Measurements from ENCODE around the gene CCDC30. TPM values are rescaled to one million over a fixed set of nuclear protein-coding genes. Genes with fewer than 3 reads are reported as not detected.
"Not testable (repeated sequence)": the region's sequence is repeated elsewhere in the genome, so short reads cannot be mapped to it uniquely, and the experiment has no call there.

The CCDC30 gene
- total RNA-seq, 4 donors from 2014 or later: 1.1 to 2.7 (median 2.5) TPM

- Histone ChIP-seq H3K27me3 (no peaks in the 10 kb centered on the region), H3K9me3 (no peaks in the 10 kb centered on the region), H3K36me3 (no peaks in the 10 kb centered on the region), H3K4me1 (peaks cover 0 to 9% (median 0%) of the 10 kb centered on the region in 3 donors), H3K4me3 (no peak overlapping the region), H3K27ac (no peak overlapping the region)
- WGBS, 2 donors (ENCODE audit: low coverage in 1 of 2): 35% methylated on average over 2 of the region's 2 CpGs; no CpG with 5 or more reads in 1 of the 2 donors
- TF ChIP-seq POLR2A (IDR thresholded peaks at IDR 0.05): no peak
- ATAC-seq: no peak
Measured at GRCh38 chr1:42618866-42619265, 155.8 kb downstream of the CCDC30 start.

- no peak for TF ChIP-seq POLR2AphosphoS5 (IDR thresholded peaks at IDR 0.05)
- no peak for TF ChIP-seq CTCF (IDR thresholded peaks at IDR 0.05)
- Histone ChIP-seq H3K9me3 (no peaks in the 10 kb centered on the region), H3K4me3 (no peak overlapping the region), H3K36me3 (no peaks in the 10 kb centered on the region), H3K27me3 (no peaks in the 10 kb centered on the region), H3K27ac (no peak overlapping the region), H3K4me1 (peaks cover 0 to 9% (median 0%) of the 10 kb centered on the region in 3 donors)
- WGBS, 2 donors (ENCODE audit: low coverage in 1 of 2): 83 to 100% methylated on average over 1 of the region's 2 CpGs
- ATAC-seq: no peak
Measured at GRCh38 chr1:42620307-42620706, 157.2 kb downstream of the CCDC30 start.

- ATAC-seq, H3K4me1 ChIP-seq, H3K4me3 ChIP-seq, H3K36me3 ChIP-seq, H3K9me3 ChIP-seq, H3K27ac ChIP-seq, H3K27me3 ChIP-seq: not testable (repeated sequence)
- 94 to 97% methylated on average over 2 to 4 of the region's 4 CpGs for WGBS, 2 donors (ENCODE audit: low coverage in 1 of 2)
Measured at GRCh38 chr1:42621180-42621579, 158.1 kb downstream of the CCDC30 start.

- not testable (repeated sequence) for H3K27ac ChIP-seq, H3K9me3 ChIP-seq, ATAC-seq, H3K27me3 ChIP-seq, H3K4me3 ChIP-seq, H3K4me1 ChIP-seq
- H3K36me3 ChIP-seq: peaks cover 0 to 16% of the 10 kb centered on the region in 2 donors
- 63 to 79% methylated on average over 1 to 3 of the region's 3 CpGs for WGBS, 2 donors (ENCODE audit: low coverage in 1 of 2)
Measured at GRCh38 chr1:42627205-42627604, 164.1 kb downstream of the CCDC30 start.

- no peak for TF ChIP-seq POLR2A (IDR thresholded peaks at IDR 0.05)
- TF ChIP-seq EP300 (IDR thresholded peaks at IDR 0.05): no peak
- no peak for TF ChIP-seq CTCF (IDR thresholded peaks at IDR 0.05)
- TF ChIP-seq POLR2AphosphoS5 (IDR thresholded peaks at IDR 0.05): no peak
- Histone ChIP-seq H3K4me3 (no peak overlapping the region), H3K27ac (no peak overlapping the region), H3K27me3 (no peaks in the 10 kb centered on the region), H3K9me3 (no peaks in the 10 kb centered on the region), H3K4me1 (no peaks in the 10 kb centered on the region), H3K36me3 (no peaks in the 10 kb centered on the region)
- ATAC-seq: no peak
Measured at GRCh38 chr1:42639116-42639515, 176.0 kb downstream of the CCDC30 start.

GRCh38 chr1:42646056-42646455, 183.0 kb downstream of the CCDC30 start:
- H3K9me3 ChIP-seq: no peaks in the 10 kb centered on the region
- no peak overlapping the region for H3K4me3 ChIP-seq
- no peaks in the 10 kb centered on the region for H3K27me3 ChIP-seq
- no peaks in the 10 kb centered on the region for H3K4me1 ChIP-seq
- peaks cover 0 to 25% of the 10 kb centered on the region in 2 donors for H3K36me3 ChIP-seq
- ATAC-seq: no peak
- no peak overlapping the region for H3K27ac ChIP-seq
- 75 to 94% methylated on average over 1 to 2 of the region's 2 CpGs for WGBS, 2 donors (ENCODE audit: low coverage in 1 of 2)
- TF ChIP-seq CTCF (IDR thresholded peaks at IDR 0.05): no peak
- TF ChIP-seq POLR2AphosphoS5 (IDR thresholded peaks at IDR 0.05): no peak
- TF ChIP-seq EP300 (IDR thresholded peaks at IDR 0.05): no peak
- TF ChIP-seq POLR2A (IDR thresholded peaks at IDR 0.05): no peak

- Histone ChIP-seq H3K27me3 (no peaks in the 10 kb centered on the region), H3K4me3 (peak overlapping the region in 1 of 2 donors; percentile 80), H3K9me3 (no peaks in the 10 kb centered on the region), H3K36me3 (peaks cover 0 to 23% of the 10 kb centered on the region in 2 donors), H3K27ac (peak overlapping the region; percentile 73 to 86 (median 84)), H3K4me1 (peaks cover 4 to 18% (median 11%) of the 10 kb centered on the region in 3 donors)
- no peak for ATAC-seq
- TF ChIP-seq POLR2A (IDR thresholded peaks at IDR 0.05): no peak
- TF ChIP-seq POLR2AphosphoS5 (IDR thresholded peaks at IDR 0.05): no peak
- TF ChIP-seq CTCF (IDR thresholded peaks at IDR 0.05): no peak
- no peak for TF ChIP-seq EP300 (IDR thresholded peaks at IDR 0.05)
- 82 to 83% methylated on average over 3 to 5 of the region's 5 CpGs for WGBS, 2 donors (ENCODE audit: low coverage in 1 of 2)
Measured at GRCh38 chr1:42657201-42657600, 194.1 kb downstream of the CCDC30 start.
